GM13976 (cell line): ENCODE results near the gene PAXX.

Experiments
- DNase-seq: peaks from one replicate; pipeline ENCODE4 v3.0.0; 2012; ENCODE audit warnings: low spot score
- CTCF ChIP-seq: IDR thresholded peaks from 2 replicates; pipeline ENCODE4 v1.5.1; 2012; ENCODE audit warnings: borderline replicate concordance, mild to moderate bottlenecking; ENCODE audit not compliant: insufficient read depth; ENCODE audit errors: extremely low read depth, missing control alignments, control extremely low read depth
- in situ Hi-C: fragments of 300-500 bp; cut with MboI; formaldehyde crosslinking; loops from one replicate; pipeline ENCODE4 v1.12.0; 2022; ENCODE audit warnings: low sequenced_read_pairs, mixed read lengths, inconsistent platforms; ENCODE audit not compliant: unreplicated experiment

PAXX gene

GRCh38 chr9:136963341-136963740 is 28.9 kb upstream of the PAXX start:
- TF ChIP-seq CTCF = no peak
- in situ Hi-C loops = no loop called here
- no peak for DNase-seq

GRCh38 chr9:136963751-136964150 is 28.5 kb upstream of the PAXX start:
- no peak for DNase-seq
- TF ChIP-seq CTCF = no peak
- in situ Hi-C loops = no loop called here

GRCh38 chr9:136964171-136964689 is 28.0 kb upstream of the PAXX start:
- no peak for TF ChIP-seq CTCF
- DNase-seq = no peak
- in situ Hi-C loops = no loop called here

- TF ChIP-seq CTCF = no peak
- DNase-seq = no peak
- in situ Hi-C loops = no loop called here
Measured at GRCh38 chr9:136964833-136965422, 27.3 kb upstream of the PAXX start.

- in situ Hi-C loops = no loop called here
- TF ChIP-seq CTCF = no peak
- no peak for DNase-seq
Measured at GRCh38 chr9:136965771-136966484, 26.3 kb upstream of the PAXX start.

- in situ Hi-C loops = no loop called here
- no peak for DNase-seq
- TF ChIP-seq CTCF = no peak
Measured at GRCh38 chr9:136968333-136969127, 23.7 kb upstream of the PAXX start.
